Mucosa of stomach (tissue), 1 donor: ENCODE data around the gene MEIS3.
"Not testable (repeated sequence)": the region's sequence is repeated elsewhere in the genome, so short reads cannot be mapped to it uniquely, and the experiment has no call there.

Source experiments
- H3K27me3 ChIP-seq: one replicate; pipeline ENCODE4 v1.7.0; 2013; ENCODE audit warnings: mild to moderate bottlenecking, low read length; ENCODE audit not compliant: control insufficient read depth, insufficient read depth
- H3K36me3 ChIP-seq: one replicate; pipeline ENCODE4 v1.7.0; 2013; ENCODE audit warnings: low read length; ENCODE audit not compliant: control insufficient read depth, insufficient read depth
- H3K4me1 ChIP-seq: one replicate; pipeline ENCODE4 v1.7.0; 2013; ENCODE audit warnings: mild to moderate bottlenecking, low read length; ENCODE audit not compliant: control insufficient read depth, insufficient read depth
- H3K4me3 ChIP-seq: one replicate; pipeline ENCODE4 v1.7.0; 2013; ENCODE audit warnings: low read length
- H3K9ac ChIP-seq: one replicate; pipeline ENCODE4 v1.7.0; 2013; ENCODE audit warnings: mild to moderate bottlenecking, low read length, moderate library complexity
- H3K9me3 ChIP-seq: one replicate; pipeline ENCODE4 v1.7.0; 2013; ENCODE audit warnings: mild to moderate bottlenecking, low read length, moderate library complexity; ENCODE audit not compliant: control insufficient read depth
- donor health status: Pancreatic carcinoma.

MEIS3 gene

DNA sequence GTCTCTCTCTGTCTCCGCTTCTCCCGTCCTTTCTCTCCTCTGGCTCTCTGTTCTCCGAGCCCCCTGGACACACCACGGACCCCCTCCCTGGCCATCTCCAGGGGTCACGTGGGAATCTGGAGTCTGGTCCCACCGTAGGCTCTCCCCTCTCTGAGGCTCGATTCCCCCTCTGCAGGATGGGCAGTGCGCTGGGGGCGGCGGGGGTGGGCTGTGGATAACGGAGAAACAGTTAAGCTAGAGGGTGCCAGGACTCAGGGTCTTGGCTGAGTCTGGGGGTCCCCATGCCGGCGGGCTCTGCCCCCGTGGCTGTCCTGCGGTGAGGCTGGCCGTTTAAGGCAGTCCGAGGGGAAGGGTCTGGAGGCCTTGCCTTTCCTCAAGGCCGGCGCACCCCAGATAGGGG is 462 bp upstream of the MEIS3 start:
- Histone ChIP-seq H3K9ac (no peak overlapping the region), H3K4me3 (no peak overlapping the region), H3K27me3 (peaks cover 81% of the 10 kb centered on the region), H3K36me3 (no peaks in the 10 kb centered on the region), H3K4me1 (peaks cover 8% of the 10 kb centered on the region), H3K9me3 (no peaks in the 10 kb centered on the region)

DNA sequence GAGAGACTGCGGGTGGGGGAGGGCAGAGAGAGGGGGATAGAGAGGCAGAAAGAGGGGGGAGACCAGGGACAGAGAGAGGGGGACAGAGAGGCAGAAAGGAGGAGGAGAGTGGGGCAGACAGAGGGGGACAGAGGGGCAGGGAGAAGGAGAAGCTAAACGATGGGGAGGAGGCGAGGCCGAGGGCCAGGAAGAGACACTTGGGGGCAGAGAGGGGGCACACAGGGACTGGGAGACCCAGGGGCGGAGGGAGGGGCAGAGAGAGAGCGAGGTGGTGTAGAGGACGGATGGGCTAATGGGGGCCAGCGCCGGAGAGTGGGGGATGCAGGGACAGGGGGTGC is 666 bp downstream of the MEIS3 start:
- Histone ChIP-seq H3K9me3 (no peaks in the 10 kb centered on the region), H3K9ac (no peak overlapping the region), H3K36me3 (no peaks in the 10 kb centered on the region), H3K27me3 (peaks cover 71% of the 10 kb centered on the region), H3K4me1 (peaks cover 8% of the 10 kb centered on the region), H3K4me3 (no peak overlapping the region)

DNA sequence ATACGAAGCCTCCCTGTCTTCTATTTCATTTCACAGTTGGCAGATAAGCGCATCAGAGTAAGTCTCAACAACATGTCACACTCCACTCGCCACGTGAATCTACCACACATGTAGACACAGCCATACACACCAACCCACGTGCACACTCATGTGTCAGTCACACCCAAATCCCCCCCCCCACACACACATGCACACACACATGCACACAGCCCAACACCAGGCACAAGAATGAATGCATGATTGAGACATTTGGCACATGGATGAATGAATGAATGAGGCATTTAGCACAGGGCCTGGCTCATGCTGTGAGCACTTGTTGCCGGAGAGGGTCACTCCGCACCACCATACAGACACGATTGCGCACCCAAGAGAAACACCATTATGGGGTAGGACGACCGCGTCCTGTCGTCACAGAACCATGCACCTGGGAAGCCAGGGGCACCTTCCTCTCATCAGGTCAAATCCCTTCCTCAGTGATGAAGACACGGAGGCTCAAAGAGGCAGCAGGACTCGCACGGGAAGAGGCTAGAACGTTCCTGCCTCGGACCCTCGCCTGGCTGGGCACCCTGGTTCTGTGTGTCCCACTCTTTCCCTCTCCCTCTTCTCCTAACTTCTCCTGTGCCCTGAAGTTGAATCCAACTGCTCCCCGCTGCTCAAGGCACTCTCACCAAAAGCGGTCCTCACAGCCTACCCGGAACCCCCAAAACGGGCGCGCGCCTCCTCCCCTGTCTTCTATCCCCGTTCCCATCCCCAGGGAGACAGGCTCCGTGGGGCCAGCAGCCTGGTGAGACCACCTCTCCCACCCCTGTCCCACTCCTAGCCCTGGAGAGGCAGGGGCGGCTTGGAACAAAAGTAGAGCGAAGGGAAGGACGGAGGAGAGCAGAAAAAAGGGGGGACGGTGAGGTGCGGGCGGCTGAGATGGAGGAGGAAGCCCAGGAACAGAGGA is 1.3 kb downstream of the MEIS3 start:
- peaks cover 8% of the 10 kb centered on the region for H3K4me1 ChIP-seq
- no peak overlapping the region for H3K9ac ChIP-seq
- no peak overlapping the region for H3K4me3 ChIP-seq
- peaks cover 65% of the 10 kb centered on the region for H3K27me3 ChIP-seq
- no peaks in the 10 kb centered on the region for H3K9me3 ChIP-seq
- no peaks in the 10 kb centered on the region for H3K36me3 ChIP-seq

DNA sequence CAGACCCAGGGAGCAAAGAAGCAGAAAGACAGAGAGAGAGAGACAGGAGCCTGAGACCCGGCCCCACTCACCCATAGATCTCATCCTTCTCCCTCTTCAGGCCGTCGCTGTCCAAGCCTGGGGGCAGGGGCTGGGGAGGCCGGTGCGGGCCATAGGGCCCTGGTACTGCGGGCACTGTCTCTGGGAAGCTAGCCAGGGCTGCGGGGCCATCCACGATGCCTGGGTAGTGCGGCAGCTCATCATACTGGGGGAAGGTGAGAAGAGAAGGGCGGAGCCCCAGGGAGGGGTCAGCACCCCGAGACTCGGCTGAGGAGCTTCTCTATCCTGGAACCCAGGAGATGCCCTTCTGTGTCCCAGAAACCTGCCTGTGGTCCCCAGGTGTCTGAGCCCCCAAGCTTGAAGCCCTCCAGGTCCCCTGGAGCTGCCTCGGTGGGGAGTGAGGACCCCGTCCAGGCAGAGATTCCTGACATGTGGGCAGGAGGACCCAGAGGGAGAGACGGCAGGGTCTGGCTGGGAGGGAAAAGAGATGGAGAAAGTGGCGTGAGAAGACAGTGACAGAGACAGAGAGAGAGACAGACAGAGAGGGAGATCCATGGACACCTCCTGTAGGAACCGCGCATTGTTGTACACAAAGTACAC is 2.1 kb downstream of the MEIS3 start:
- H3K4me1 ChIP-seq = peaks cover 8% of the 10 kb centered on the region
- H3K9ac ChIP-seq = no peak overlapping the region
- no peaks in the 10 kb centered on the region for H3K9me3 ChIP-seq
- peaks cover 57% of the 10 kb centered on the region for H3K27me3 ChIP-seq
- H3K36me3 ChIP-seq = no peaks in the 10 kb centered on the region
- H3K4me3 ChIP-seq = no peak overlapping the region

DNA sequence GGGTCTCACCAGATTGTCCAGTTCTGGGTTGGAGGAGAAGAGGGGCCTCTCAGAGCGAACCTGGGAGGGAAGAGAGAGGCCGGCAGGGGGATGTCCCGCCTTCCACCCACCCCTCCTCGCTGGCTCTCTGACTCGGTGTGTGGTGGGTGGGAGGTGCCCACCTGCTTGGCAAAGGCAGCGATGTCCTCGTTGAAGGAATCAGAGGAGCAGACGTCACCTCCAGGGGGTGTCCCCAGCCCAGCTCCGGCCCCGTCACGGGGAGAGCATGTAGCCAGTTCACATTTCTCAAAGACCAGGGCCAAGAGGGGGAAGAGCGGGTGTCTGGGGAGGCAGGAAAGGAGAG is 2.7 kb downstream of the MEIS3 start:
- Histone ChIP-seq H3K4me3 (no peak overlapping the region), H3K4me1 (peaks cover 8% of the 10 kb centered on the region), H3K36me3 (no peaks in the 10 kb centered on the region), H3K9ac (no peak overlapping the region), H3K27me3 (peaks cover 51% of the 10 kb centered on the region), H3K9me3 (no peaks in the 10 kb centered on the region)

DNA sequence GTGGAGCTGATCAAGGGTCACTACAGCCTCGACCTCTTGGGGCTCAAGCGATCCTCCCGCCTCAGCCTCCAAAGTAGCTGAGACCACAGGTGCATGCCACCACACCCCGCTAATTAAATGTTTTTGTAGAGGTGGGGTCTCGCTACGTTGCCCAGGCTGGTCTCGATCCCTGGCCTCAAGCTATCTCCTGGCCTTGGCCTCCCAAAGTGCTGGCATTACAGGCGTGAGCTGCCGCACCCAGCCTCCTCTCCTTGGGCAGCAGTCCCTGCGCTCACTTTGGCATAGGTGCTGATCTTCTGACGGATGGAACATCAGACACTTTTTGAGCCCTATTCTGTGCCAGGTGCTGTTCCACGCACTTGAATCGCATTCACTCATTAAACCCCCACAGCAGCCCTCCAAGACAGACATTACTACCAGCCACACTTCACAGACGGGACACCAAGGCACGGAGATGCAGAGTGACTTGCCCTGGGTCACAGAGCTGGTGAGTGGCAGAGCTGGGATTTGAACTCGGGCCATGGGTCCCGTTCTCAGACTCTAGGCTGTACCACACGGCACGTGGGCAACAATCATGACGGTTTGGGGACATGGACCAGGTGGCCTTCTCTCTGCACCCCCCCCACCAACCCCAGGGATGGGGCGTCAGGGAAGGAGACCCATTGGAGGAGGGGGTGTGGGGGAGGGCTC is 3.2 kb downstream of the MEIS3 start:
- peaks cover 46% of the 10 kb centered on the region for H3K27me3 ChIP-seq
- H3K9ac ChIP-seq = no peak overlapping the region
- H3K4me3 ChIP-seq = no peak overlapping the region
- no peaks in the 10 kb centered on the region for H3K9me3 ChIP-seq
- H3K4me1 ChIP-seq = peaks cover 8% of the 10 kb centered on the region
- no peaks in the 10 kb centered on the region for H3K36me3 ChIP-seq

DNA sequence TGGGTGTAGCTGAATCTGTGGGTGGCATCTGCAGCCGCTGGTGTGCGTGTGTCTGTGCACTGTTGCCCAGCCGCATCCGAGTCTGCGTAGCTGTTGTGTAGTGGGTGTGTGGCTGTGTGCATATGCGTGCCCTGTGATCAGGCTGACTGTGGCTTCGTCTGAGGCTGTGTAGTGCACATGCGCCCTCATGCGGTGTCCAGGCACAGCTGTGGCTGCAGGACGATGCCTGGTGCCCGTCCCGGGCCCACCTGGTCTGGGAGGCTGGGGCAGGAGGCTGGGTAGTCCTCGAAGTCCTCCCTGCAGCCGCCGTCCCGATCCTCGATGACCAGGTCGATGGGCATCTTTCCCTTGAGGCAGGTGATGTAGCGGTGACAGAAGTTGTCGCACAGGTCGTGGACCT is 4.9 kb downstream of the MEIS3 start:
- H3K27me3 ChIP-seq = peaks cover 31% of the 10 kb centered on the region
- no peak overlapping the region for H3K4me3 ChIP-seq
- no peaks in the 10 kb centered on the region for H3K9me3 ChIP-seq
- H3K9ac ChIP-seq = no peak overlapping the region
- H3K4me1 ChIP-seq = peaks cover 8% of the 10 kb centered on the region
- H3K36me3 ChIP-seq = no peaks in the 10 kb centered on the region

DNA sequence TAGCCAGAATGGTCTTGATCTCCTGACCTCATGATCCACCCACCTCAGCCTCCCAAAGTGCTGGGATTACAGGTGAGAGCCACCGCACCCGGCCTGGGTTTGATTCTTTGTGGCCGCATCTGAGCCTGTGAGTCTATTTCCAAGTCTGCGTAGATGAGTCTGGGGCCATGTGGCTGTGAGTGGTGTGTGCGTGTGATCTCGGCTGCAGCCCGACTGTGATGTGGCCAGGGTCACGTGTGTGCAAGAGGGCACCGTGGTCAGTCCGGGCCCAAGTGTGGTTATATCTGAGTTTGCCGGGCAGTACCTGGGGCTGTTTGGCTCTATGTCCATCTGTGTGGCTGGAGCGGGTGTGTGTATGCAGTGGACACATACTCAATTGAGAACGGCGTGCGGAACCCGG is 5.4 kb downstream of the MEIS3 start:
- Histone ChIP-seq H3K4me1 (peaks cover 8% of the 10 kb centered on the region), H3K9me3 (no peaks in the 10 kb centered on the region), H3K27me3 (peaks cover 29% of the 10 kb centered on the region), H3K4me3 (no peak overlapping the region), H3K9ac (no peak overlapping the region), H3K36me3 (no peaks in the 10 kb centered on the region)

DNA sequence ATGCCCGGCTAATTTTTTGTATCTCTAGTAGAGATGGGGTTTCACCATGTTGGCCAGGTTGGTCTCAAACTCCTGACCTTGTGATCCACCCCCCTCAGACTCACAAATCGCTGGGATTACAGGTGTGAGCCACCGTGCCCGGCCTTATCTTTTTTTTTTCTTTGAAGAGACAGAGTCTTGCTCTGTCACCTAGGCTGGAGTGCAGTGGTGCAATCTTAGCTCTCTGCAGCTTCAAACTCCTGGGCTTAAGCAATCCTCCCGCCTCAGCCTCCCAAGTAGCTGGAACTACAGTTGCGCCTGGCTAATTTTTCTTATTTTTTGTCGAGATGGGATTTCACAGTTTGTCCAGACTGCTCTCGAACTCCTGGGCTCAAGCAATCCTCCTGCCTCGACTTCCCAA is 7.6 kb downstream of the MEIS3 start:
- H3K36me3 ChIP-seq, H3K4me3 ChIP-seq, H3K9ac ChIP-seq, H3K9me3 ChIP-seq, H3K4me1 ChIP-seq: not testable (repeated sequence)
- peaks cover 14% of the 10 kb centered on the region for H3K27me3 ChIP-seq

DNA sequence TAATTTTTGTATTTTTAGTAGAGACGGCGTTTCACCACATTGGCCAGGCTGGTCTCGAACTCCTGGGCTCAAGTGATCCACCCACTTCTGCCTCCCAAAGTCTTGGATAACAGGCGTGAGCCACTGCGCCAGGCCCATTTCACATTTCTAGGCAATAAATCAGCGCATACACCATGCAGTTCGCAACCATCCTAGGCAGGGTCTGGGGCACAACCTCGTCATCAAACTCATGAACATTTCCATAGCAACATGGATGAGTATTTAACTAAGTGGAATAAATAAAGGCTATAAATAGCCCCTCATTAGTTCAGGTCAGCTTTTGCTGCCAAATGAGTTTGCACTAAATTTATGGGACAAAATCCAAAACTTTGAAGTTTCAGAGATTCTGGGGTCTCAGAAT is 8.2 kb downstream of the MEIS3 start:
- Histone ChIP-seq H3K9ac (no peak overlapping the region), H3K4me1 (no peaks in the 10 kb centered on the region), H3K36me3 (no peaks in the 10 kb centered on the region), H3K27me3 (peaks cover 13% of the 10 kb centered on the region), H3K4me3 (no peak overlapping the region), H3K9me3 (no peaks in the 10 kb centered on the region)

DNA sequence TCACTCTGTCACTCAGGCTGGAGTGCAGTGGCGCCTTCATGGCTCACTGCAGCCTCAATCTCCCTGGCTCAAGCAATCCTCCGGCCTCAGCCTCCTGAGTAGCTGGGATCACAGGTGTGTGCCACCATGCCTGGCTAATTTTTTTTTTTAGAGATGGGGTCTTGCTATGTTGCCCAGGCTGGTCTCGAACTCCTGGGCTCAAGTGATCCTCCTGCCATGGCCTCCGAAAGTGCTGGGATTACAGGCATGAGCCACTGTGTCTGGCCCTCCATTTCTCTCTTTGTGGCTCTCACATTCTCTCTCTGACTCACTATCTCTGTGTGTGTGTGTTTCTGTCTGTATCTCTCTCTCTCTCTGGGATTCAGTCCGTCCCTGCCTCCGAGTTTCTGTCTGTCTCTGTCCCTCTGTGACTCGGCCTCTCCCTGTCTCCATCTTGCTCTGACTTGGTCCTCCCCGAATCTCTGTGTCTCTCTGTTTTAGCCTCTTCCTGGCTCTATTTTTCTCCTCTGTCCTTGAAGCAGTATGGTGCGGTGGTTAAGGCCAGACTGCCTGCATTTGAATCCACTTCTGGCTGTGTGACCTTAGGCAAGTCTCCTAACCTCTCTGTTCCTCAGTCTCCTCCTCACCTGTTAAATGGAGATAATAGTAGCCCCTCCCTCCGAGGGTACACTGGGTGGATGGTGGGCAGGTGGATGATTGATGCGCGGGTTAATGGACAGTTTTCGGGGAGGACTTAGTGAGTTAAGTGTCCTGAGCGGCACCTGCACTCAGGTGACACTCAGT is 11.0 kb downstream of the MEIS3 start:
- Histone ChIP-seq H3K4me3 (no peak overlapping the region), H3K36me3 (no peaks in the 10 kb centered on the region), H3K9me3 (no peaks in the 10 kb centered on the region), H3K27me3 (peaks cover 12% of the 10 kb centered on the region), H3K9ac (no peak overlapping the region), H3K4me1 (no peaks in the 10 kb centered on the region)

DNA sequence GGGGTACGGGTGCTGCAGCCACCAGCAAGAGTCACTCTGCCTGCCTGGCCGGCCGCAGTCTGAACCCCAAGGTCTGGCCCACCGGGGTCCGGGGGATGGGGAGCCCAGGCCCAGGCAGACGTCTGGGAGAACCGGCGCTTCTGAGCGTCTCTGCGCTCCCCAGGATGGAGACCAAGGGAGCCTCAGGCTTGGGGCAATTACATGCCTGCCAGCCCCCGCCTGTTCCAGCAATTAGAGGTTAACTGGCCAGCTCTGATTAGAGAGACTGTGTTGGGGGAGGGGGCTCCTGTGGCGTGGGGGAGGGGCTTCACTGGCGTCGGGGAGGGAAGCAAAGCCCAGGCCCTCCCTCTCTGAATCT is 11.9 kb downstream of the MEIS3 start:
- H3K4me3 ChIP-seq = no peak overlapping the region
- no peak overlapping the region for H3K9ac ChIP-seq
- H3K27me3 ChIP-seq = peaks cover 12% of the 10 kb centered on the region
- H3K4me1 ChIP-seq = no peaks in the 10 kb centered on the region
- H3K9me3 ChIP-seq = no peaks in the 10 kb centered on the region
- H3K36me3 ChIP-seq = no peaks in the 10 kb centered on the region
